BJ (cell line): ENCODE results near the gene CCDC57. TPM values are rescaled to one million over a fixed set of nuclear protein-coding genes. Genes with fewer than 3 reads are reported as not detected.

ENCODE experiments used
- CTCF ChIA-PET: fragments of 350-600 bp; formaldehyde crosslinking; extraction: SDS; loops from one replicate; lab custom pipeline; 2021; ENCODE audit warnings: antibody characterized with exemption, inconsistent platforms; lab: Yijun Ruan, JAX
- POLR2A ChIA-PET: fragments of 300-600 bp; sonication (Branson Sonifier 250); formaldehyde crosslinking; extraction: SDS; loops from one replicate; lab custom pipeline; 2021; ENCODE audit warnings: antibody characterized with exemption; lab: Charles Lee
- DNase-seq: peaks from one replicate; pipeline ENCODE4 v3.0.0-alpha.2; 2011; ENCODE audit warnings: low read depth
- H3K27me3 ChIP-seq: 2 replicates; pipeline ENCODE4 v1.6.0; 2011; ENCODE audit warnings: low read length; ENCODE audit not compliant: control insufficient read depth, insufficient read depth
- H3K36me3 ChIP-seq: 2 replicates; pipeline ENCODE4 v1.5.1; 2011; ENCODE audit warnings: low read length; ENCODE audit not compliant: control insufficient read depth, insufficient read depth
- H3K4me3 ChIP-seq: 2 replicates; pipeline ENCODE4 v1.5.1; 2011; ENCODE audit warnings: low read depth, mild to moderate bottlenecking, control low read depth, low read length
- polyA plus RNA-seq: library from polyadenylated mRNA; depleted of rRNA; stranded (reverse); fragments of >200 nt; gene quantifications from 2 replicates; pipeline ENCODE4 v1.2.3, GENCODE V29; 2011
- TF ChIP-seq, protein P1 (sequence below): IDR thresholded peaks from 2 replicates; pipeline ENCODE4 v1.5.1; 2011; ENCODE audit warnings: low read depth, mild to moderate bottlenecking, control low read depth, inconsistent platforms, low read length, moderate library complexity; ENCODE audit not compliant: insufficient read depth

Gene CCDC57
- polyA plus RNA-seq, 1 experiment: 15.4 TPM

- H3K27me3 ChIP-seq: no peaks in the 10 kb centered on the region
- peaks cover 61% of the 10 kb centered on the region for H3K36me3 ChIP-seq
- POLR2A ChIA-PET: interaction anchor here (0.6 kb wide), 1 partner anchor 12 kb away, joined by 3 read pairs; no protein-coding TSS in a partner anchor
- CTCF ChIA-PET: interaction anchor here (0.6 to 7.5 kb wide), 5 partner anchors 12 to 212 kb away, joined by 5 to 52 read pairs (median 11); partner anchors contain the start of gene CCDC57
- TF ChIP-seq, protein P1, sequence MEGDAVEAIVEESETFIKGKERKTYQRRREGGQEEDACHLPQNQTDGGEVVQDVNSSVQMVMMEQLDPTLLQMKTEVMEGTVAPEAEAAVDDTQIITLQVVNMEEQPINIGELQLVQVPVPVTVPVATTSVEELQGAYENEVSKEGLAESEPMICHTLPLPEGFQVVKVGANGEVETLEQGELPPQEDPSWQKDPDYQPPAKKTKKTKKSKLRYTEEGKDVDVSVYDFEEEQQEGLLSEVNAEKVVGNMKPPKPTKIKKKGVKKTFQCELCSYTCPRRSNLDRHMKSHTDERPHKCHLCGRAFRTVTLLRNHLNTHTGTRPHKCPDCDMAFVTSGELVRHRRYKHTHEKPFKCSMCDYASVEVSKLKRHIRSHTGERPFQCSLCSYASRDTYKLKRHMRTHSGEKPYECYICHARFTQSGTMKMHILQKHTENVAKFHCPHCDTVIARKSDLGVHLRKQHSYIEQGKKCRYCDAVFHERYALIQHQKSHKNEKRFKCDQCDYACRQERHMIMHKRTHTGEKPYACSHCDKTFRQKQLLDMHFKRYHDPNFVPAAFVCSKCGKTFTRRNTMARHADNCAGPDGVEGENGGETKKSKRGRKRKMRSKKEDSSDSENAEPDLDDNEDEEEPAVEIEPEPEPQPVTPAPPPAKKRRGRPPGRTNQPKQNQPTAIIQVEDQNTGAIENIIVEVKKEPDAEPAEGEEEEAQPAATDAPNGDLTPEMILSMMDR: no peak
- H3K4me3 ChIP-seq: no peak overlapping the region
- DNase-seq: no peak
Measured at GRCh38 chr17:82241926-82242697, 29.5 kb upstream of the CCDC57 start.

- DNase-seq: no peak
- POLR2A ChIA-PET: no interaction called here
- no peak overlapping the region for H3K4me3 ChIP-seq
- CTCF ChIA-PET: interaction anchor here (0.8 to 7.5 kb wide), 6 partner anchors 11 to 211 kb away, joined by 3 to 52 read pairs (median 8); partner anchors contain the start of genes CCDC57 and DCXR
- H3K27me3 ChIP-seq: no peaks in the 10 kb centered on the region
- peaks cover 67% of the 10 kb centered on the region for H3K36me3 ChIP-seq
- TF ChIP-seq, protein P1: no peak
Measured at GRCh38 chr17:82241183-82241925, 28.7 kb upstream of the CCDC57 start.

- CTCF ChIA-PET: interaction anchor here (0.8 to 7.5 kb wide), 4 partner anchors 28 to 203 kb away, joined by 3 to 52 read pairs (median 9); partner anchors contain the start of genes CCDC57 and DCXR
- POLR2A ChIA-PET: no interaction called here
- peaks cover 67% of the 10 kb centered on the region for H3K36me3 ChIP-seq
- H3K4me3 ChIP-seq: no peak overlapping the region
- TF ChIP-seq, protein P1: no peak
- H3K27me3 ChIP-seq: no peaks in the 10 kb centered on the region
- DNase-seq: no peak
Measured at GRCh38 chr17:82240506-82241182, 28.0 kb upstream of the CCDC57 start.

DNA sequence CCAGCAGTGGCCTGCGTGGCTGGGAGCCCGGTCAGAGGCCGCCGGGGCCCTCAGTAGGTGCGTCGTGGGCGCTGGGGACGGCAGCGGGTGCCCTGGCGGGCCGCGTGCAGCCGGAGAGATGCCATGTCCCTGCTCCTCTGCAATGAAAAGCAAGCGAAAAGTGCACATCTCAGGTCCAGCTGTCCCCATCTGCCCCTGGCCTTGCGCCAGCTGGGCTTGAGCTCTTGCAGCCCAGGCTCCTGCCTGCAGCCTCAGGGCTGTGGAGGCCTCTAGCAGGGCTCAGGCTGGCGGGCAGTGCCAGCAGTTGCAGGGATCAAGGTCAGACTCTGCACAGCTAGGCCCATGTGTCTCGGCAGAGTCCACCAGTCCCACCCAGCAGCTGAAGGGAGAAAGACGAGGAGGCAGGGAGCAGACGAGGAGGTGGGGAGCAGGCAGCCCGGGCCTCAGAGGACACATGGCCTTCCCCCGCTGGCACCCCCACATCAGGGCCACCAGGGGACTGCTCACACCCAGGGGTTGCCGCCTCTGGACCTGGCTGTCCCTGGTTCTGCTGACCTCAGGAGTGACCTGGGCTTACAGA, 27.4 kb upstream of the CCDC57 start:
- no peaks in the 10 kb centered on the region for H3K27me3 ChIP-seq
- H3K4me3 ChIP-seq: no peak overlapping the region
- TF ChIP-seq, protein P1: no peak
- CTCF ChIA-PET: interaction anchor here (0.8 to 7.5 kb wide), 2 partner anchors 35 to 39 kb away, joined by 3 to 52 read pairs; no protein-coding TSS in a partner anchor
- POLR2A ChIA-PET: no interaction called here
- DNase-seq: no peak
- H3K36me3 ChIP-seq: peaks cover 64% of the 10 kb centered on the region
